HL-60 (cell line): ENCODE measurements around the gene SPATA31E1.

Experiments
- DNase-seq, 2 experiments: peaks; one replicate each; pipeline ENCODE4 v3.0.0-alpha.2; 2010 to 2020; ENCODE audit warnings: low read depth in 1 of 2, low spot score in 1 of 2
- H3K27ac ChIP-seq: fragments of 250-450 bp; sonication (Bioruptor Pico); replicated peaks from 2 replicates; pipeline ENCODE4 v1.5.1; 2020; ENCODE audit warnings: mild to moderate bottlenecking, moderate library complexity
- H3K27me3 ChIP-seq: fragments of 250-450 bp; sonication (Bioruptor Pico); 2 replicates; pipeline ENCODE4 v1.5.1; 2021; ENCODE audit warnings: mild to moderate bottlenecking, moderate library complexity; ENCODE audit not compliant: insufficient read depth, poor library complexity, severe bottlenecking
- H3K4me3 ChIP-seq: replicated peaks from 2 replicates; pipeline ENCODE4 v1.5.1; 2011; ENCODE audit warnings: mild to moderate bottlenecking, control low read depth, low read length; ENCODE audit not compliant: insufficient read depth
- GABPA ChIP-seq: IDR thresholded peaks from 2 replicates; pipeline ENCODE4 v1.6.1; 2012; ENCODE audit warnings: low read depth
- POLR2AphosphoS5 ChIP-seq: IDR thresholded peaks from 2 replicates; pipeline ENCODE4 v1.6.1; 2012; ENCODE audit warnings: low read depth
- SPI1 ChIP-seq: IDR thresholded peaks from 2 replicates; pipeline ENCODE4 v1.6.1; 2012; ENCODE audit warnings: low read depth, mild to moderate bottlenecking, borderline replicate concordance
- TF ChIP-seq, protein P1 (sequence below): IDR thresholded peaks from 2 replicates; pipeline ENCODE4 v1.6.1; 2012; ENCODE audit warnings: low read depth; ENCODE audit not compliant: insufficient replicate concordance
- TF ChIP-seq, protein P2 (sequence below): IDR thresholded peaks from one replicate; pipeline ENCODE4 v1.5.1; 2011; ENCODE audit warnings: low read length, control low read depth, inconsistent platforms; ENCODE audit not compliant: insufficient read depth

The SPATA31E1 gene

DNA sequence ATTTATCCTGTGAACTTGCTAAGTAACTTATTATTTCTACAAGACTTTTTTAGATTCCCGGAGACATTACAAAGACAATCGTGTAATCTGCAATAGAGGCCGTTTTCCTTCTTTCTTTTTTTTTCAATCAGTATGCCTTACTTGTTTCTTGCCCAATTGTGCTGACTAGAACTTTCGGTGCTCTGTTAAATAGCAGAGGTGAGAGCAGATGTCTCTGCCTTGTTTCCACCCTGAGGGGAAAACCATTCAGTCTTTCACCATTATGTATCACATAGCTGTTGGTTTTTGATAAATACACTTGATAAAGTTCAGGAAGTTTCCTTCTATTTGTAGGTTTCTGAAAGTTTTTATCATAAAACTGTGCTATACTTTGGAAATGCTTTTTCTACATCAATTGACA is 10.3 kb downstream of the SPATA31E1 start:
- H3K27ac ChIP-seq = no peak overlapping the region
- TF ChIP-seq, protein P1, sequence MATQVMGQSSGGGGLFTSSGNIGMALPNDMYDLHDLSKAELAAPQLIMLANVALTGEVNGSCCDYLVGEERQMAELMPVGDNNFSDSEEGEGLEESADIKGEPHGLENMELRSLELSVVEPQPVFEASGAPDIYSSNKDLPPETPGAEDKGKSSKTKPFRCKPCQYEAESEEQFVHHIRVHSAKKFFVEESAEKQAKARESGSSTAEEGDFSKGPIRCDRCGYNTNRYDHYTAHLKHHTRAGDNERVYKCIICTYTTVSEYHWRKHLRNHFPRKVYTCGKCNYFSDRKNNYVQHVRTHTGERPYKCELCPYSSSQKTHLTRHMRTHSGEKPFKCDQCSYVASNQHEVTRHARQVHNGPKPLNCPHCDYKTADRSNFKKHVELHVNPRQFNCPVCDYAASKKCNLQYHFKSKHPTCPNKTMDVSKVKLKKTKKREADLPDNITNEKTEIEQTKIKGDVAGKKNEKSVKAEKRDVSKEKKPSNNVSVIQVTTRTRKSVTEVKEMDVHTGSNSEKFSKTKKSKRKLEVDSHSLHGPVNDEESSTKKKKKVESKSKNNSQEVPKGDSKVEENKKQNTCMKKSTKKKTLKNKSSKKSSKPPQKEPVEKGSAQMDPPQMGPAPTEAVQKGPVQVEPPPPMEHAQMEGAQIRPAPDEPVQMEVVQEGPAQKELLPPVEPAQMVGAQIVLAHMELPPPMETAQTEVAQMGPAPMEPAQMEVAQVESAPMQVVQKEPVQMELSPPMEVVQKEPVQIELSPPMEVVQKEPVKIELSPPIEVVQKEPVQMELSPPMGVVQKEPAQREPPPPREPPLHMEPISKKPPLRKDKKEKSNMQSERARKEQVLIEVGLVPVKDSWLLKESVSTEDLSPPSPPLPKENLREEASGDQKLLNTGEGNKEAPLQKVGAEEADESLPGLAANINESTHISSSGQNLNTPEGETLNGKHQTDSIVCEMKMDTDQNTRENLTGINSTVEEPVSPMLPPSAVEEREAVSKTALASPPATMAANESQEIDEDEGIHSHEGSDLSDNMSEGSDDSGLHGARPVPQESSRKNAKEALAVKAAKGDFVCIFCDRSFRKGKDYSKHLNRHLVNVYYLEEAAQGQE = no peak
- TF ChIP-seq, protein P2, sequence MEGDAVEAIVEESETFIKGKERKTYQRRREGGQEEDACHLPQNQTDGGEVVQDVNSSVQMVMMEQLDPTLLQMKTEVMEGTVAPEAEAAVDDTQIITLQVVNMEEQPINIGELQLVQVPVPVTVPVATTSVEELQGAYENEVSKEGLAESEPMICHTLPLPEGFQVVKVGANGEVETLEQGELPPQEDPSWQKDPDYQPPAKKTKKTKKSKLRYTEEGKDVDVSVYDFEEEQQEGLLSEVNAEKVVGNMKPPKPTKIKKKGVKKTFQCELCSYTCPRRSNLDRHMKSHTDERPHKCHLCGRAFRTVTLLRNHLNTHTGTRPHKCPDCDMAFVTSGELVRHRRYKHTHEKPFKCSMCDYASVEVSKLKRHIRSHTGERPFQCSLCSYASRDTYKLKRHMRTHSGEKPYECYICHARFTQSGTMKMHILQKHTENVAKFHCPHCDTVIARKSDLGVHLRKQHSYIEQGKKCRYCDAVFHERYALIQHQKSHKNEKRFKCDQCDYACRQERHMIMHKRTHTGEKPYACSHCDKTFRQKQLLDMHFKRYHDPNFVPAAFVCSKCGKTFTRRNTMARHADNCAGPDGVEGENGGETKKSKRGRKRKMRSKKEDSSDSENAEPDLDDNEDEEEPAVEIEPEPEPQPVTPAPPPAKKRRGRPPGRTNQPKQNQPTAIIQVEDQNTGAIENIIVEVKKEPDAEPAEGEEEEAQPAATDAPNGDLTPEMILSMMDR = no peak
- no peak for TF ChIP-seq GABPA
- TF ChIP-seq SPI1 = no peak
- no peak for TF ChIP-seq POLR2AphosphoS5
- no peak for DNase-seq
- H3K27me3 ChIP-seq = no peaks in the 10 kb centered on the region
- no peak overlapping the region for H3K4me3 ChIP-seq

DNA sequence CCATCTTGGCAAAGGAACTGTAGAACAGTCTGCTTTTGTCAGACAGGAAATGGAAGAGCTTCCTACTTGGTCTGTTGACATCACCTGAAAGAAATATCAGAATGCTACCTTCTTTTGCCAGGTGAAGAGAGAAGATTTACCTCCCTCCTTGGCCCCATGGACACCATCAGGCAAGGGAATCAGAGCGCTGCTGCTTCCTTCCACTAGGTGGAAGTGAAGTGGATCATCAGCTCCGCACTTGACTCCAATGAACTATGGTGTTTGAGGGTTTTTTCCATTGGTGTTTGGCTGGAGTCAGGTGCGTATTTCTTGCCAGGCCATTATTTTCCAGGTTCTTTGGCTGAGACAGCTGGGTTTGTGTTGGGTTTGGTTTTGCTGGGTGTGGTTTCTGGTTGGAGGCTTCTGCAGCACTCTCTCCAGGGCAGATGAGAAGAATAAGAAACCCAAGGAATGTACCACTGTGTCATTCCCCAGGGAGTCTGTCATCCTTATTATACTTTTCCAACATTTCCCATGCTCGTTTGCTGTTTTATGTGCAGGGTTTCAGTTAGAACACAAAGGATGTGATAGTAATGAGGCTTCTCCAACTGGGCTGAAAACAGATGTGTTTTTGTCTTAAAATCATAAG is 12.4 kb downstream of the SPATA31E1 start:
- no peaks in the 10 kb centered on the region for H3K27me3 ChIP-seq
- H3K4me3 ChIP-seq = no peak overlapping the region
- DNase-seq = no peak
- no peak overlapping the region for H3K27ac ChIP-seq
- TF ChIP-seq, protein P2 = no peak
- TF ChIP-seq POLR2AphosphoS5 (no peak), GABPA (no peak), SPI1 (no peak)
- TF ChIP-seq, protein P1 = no peak

DNA sequence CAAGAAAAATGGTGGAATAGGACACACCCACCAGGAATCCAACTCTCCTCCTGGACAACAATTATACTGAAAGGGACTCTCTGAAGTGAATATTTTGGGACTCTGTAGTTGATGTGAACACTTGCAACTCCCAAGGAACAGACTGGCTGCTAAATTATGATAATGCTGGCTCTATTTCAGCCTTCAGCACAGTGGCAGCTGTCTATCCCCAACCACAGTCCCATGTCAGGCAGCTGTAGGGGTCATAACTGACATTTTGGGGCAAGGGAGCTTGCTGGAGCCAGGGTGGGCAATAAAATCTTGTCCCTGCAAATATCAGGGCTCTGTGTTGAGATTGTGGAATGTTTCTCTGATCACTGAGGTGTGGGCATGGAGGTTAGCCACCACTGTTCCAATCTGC is 14.2 kb downstream of the SPATA31E1 start:
- no peaks in the 10 kb centered on the region for H3K27me3 ChIP-seq
- no peak overlapping the region for H3K27ac ChIP-seq
- TF ChIP-seq, protein P2 = no peak
- no peak for TF ChIP-seq POLR2AphosphoS5
- TF ChIP-seq, protein P1 = no peak
- no peak for TF ChIP-seq SPI1
- no peak for TF ChIP-seq GABPA
- H3K4me3 ChIP-seq = no peak overlapping the region
- no peak for DNase-seq
